ENCODE measurements around the gene SH2D1A. TPM values are rescaled to one million over a fixed set of nuclear protein-coding genes. Genes with fewer than 3 reads are reported as not detected.

Gene SH2D1A
- total and polyA plus RNA-seq, 2 donors (not counting 3 experiments of a cell fraction or from before 2014, with no cell fraction given), result not detected

DNA sequence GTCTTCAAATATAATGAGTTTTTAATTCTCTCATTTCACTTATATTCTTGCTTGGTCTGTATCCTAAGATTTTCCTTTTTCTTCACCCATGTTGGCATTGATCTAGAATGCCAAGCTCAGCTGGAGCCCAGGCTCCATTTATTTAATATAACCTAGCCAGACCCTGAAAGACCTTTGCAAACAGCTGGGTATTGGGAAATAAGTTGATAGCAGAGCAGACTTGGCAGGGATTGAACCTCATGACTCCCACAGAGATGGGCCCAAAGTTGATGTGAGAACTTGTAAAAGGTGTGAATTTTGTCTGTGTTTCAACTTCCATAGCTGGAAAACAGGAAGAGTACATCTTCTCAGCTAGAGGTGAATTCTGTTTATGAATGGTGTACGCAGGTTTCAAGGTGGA, 59.5 kb downstream of the SH2D1A start:
- H3K9ac ChIP-seq (replicated peaks; ENCODE audit: extremely low read depth, insufficient read depth, low read length), result no peak overlapping the region
- peaks cover 4% of the 10 kb centered on the region for H3K4me1 ChIP-seq (ENCODE audit: control insufficient read depth, extremely low read depth, insufficient read depth, low read length)
- no peak overlapping the region for H3K4me3 ChIP-seq (replicated peaks in 1 of 3; ENCODE audit: insufficient read depth in 1 of 3, low read depth in 1 of 3, low read length in 3 of 3)
- no peak for DNase-seq (ENCODE audit: low read depth, low spot score)
- H3K27ac ChIP-seq (ENCODE audit: insufficient read depth, low read depth, low read length), result no peak overlapping the region
- POLR2A ChIA-PET, result no interaction called here
- dilution Hi-C loops (cut with MboI; ENCODE audit: extremely low pct_ligation_motif_present, low sequenced_read_pairs), result no loop called here
- no peaks in the 10 kb centered on the region for H3K36me3 ChIP-seq (ENCODE audit: control insufficient read depth in 2 of 2, extremely low read depth in 1 of 2, insufficient read depth in 2 of 2, low read length in 2 of 2)
- CTCF ChIA-PET, result interaction anchor here (0.9 to 1.4 kb wide), 2 partner anchors 17 to 21 kb away, joined by 3 to 7 read pairs; no protein-coding TSS in a partner anchor
- intact Hi-C loops (cut with micrococcal nuclease), result loop anchor here (10.0 kb wide), 1 partner anchor 1729 kb away; no protein-coding TSS in a partner anchor
- H3K79me2 ChIP-seq (ENCODE audit: control insufficient read depth, insufficient read depth, low read length), result no peaks in the 10 kb centered on the region
- no TSS peak for BruUV-seq (replicated peaks)
- no peaks in the 10 kb centered on the region for H3K9me1 ChIP-seq (replicated peaks; ENCODE audit: control insufficient read depth, extremely low read depth, insufficient read depth, low read length)
- H4K20me1 ChIP-seq (replicated peaks; ENCODE audit: control insufficient read depth, extremely low read depth, insufficient read depth, low read length), result no peaks in the 10 kb centered on the region
- H3K4me2 ChIP-seq (ENCODE audit: insufficient read depth, low read length), result no peak overlapping the region
- no peak overlapping the region for H2AFZ ChIP-seq (ENCODE audit: low read depth, low read length)
- no peak for FAIRE-seq
- TF ChIP-seq, protein P1, sequence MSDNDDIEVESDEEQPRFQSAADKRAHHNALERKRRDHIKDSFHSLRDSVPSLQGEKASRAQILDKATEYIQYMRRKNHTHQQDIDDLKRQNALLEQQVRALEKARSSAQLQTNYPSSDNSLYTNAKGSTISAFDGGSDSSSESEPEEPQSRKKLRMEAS (IDR thresholded peaks at IDR 0.05; ENCODE audit: insufficient read depth, insufficient read length), result no peak
- TF ChIP-seq FOS (IDR thresholded peaks at IDR 0.05; ENCODE audit: borderline replicate concordance, insufficient read depth, low read length) (no peak), MYC (IDR thresholded peaks at IDR 0.05; ENCODE audit: low read depth, low read length) (no peak)
- H3K27me3 ChIP-seq (ENCODE audit: control insufficient read depth in 2 of 2, insufficient read depth in 2 of 2, low read length in 2 of 2), result no peaks in the 10 kb centered on the region
- no peaks in the 10 kb centered on the region for H3K9me3 ChIP-seq (replicated peaks; ENCODE audit: control insufficient read depth, insufficient read depth, low read length)

DNA sequence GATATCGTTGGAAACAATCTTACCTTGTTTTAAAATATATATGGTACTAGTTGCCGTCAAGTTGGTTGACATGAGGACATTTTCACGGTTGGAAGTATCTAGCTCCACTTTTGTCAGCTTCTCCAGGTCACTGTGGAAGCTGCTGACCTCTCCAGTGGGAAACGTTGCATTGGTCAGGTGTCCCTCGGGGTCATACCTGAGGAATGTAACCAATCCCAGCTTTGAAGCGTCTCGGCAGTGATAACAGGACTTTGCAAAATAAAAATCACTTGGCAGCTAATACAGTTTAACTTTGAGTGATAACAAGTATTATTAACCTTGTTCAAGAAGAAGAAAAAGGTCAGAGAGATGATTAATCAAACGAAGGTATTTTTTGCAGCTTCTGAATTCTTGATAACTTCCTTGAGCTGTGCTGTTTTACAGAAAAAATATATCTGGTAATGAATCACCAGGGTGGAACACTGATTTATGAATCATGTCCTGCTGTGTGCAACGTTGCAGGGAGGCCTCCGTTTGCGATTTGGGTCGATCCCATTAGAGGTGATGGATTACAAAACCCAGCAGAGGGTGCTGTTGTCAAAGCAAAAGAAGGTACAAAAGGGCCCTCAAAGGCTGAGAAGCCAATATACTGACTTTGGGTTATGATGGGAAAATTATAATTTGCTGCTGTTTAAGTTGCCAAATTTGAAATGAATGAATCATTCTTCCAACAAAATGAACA, 60.1 kb downstream of the SH2D1A start:
- intact Hi-C loops (cut with micrococcal nuclease), result loop anchor here (10.0 kb wide), 1 partner anchor 1728 kb away; no protein-coding TSS in a partner anchor
- Histone ChIP-seq H3K27me3 (ENCODE audit: control insufficient read depth in 2 of 2, insufficient read depth in 2 of 2, low read length in 2 of 2) (no peaks in the 10 kb centered on the region), H3K4me2 (ENCODE audit: insufficient read depth, low read length) (peak overlapping the region; percentile 31), H3K36me3 (ENCODE audit: control insufficient read depth in 2 of 2, extremely low read depth in 1 of 2, insufficient read depth in 2 of 2, low read length in 2 of 2) (no peaks in the 10 kb centered on the region), H3K27ac (ENCODE audit: insufficient read depth, low read depth, low read length) (no peak overlapping the region), H2AFZ (ENCODE audit: low read depth, low read length) (no peak overlapping the region), H3K4me3 (replicated peaks in 1 of 3; ENCODE audit: insufficient read depth in 1 of 3, low read depth in 1 of 3, low read length in 3 of 3) (no peak overlapping the region), H4K20me1 (replicated peaks; ENCODE audit: control insufficient read depth, extremely low read depth, insufficient read depth, low read length) (no peaks in the 10 kb centered on the region), H3K9me3 (replicated peaks; ENCODE audit: control insufficient read depth, insufficient read depth, low read length) (no peaks in the 10 kb centered on the region), H3K9me1 (replicated peaks; ENCODE audit: control insufficient read depth, extremely low read depth, insufficient read depth, low read length) (no peaks in the 10 kb centered on the region), H3K9ac (replicated peaks; ENCODE audit: extremely low read depth, insufficient read depth, low read length) (peak overlapping the region; percentile 3), H3K79me2 (ENCODE audit: control insufficient read depth, insufficient read depth, low read length) (no peaks in the 10 kb centered on the region), H3K4me1 (ENCODE audit: control insufficient read depth, extremely low read depth, insufficient read depth, low read length) (peaks cover 4% of the 10 kb centered on the region)
- TF ChIP-seq POLR2A (IDR thresholded peaks at IDR 0.05; ENCODE audit: low read depth, low read length), result no peak
- TF ChIP-seq JUN (IDR thresholded peaks at IDR 0.05; ENCODE audit: borderline replicate concordance, insufficient read depth, insufficient read length, low read depth), result peak; percentile 16
- TF ChIP-seq MYC (IDR thresholded peaks at IDR 0.05; ENCODE audit: low read depth, low read length), result no peak
- TF ChIP-seq, protein P2, sequence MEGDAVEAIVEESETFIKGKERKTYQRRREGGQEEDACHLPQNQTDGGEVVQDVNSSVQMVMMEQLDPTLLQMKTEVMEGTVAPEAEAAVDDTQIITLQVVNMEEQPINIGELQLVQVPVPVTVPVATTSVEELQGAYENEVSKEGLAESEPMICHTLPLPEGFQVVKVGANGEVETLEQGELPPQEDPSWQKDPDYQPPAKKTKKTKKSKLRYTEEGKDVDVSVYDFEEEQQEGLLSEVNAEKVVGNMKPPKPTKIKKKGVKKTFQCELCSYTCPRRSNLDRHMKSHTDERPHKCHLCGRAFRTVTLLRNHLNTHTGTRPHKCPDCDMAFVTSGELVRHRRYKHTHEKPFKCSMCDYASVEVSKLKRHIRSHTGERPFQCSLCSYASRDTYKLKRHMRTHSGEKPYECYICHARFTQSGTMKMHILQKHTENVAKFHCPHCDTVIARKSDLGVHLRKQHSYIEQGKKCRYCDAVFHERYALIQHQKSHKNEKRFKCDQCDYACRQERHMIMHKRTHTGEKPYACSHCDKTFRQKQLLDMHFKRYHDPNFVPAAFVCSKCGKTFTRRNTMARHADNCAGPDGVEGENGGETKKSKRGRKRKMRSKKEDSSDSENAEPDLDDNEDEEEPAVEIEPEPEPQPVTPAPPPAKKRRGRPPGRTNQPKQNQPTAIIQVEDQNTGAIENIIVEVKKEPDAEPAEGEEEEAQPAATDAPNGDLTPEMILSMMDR (IDR thresholded peaks at IDR 0.05; ENCODE audit: extremely low read depth in 1 of 2, insufficient read depth in 1 of 2, low read depth in 1 of 2, low read length in 2 of 2), result peak; percentile 27 to 42
- TF ChIP-seq, protein P1 (IDR thresholded peaks at IDR 0.05; ENCODE audit: insufficient read depth, insufficient read length), result no peak
- TF ChIP-seq GATA2 (IDR thresholded peaks at IDR 0.05; ENCODE audit: insufficient read depth, insufficient read length, low read depth, low read length), result no peak
- TF ChIP-seq FOS (IDR thresholded peaks at IDR 0.05; ENCODE audit: borderline replicate concordance, insufficient read depth, low read length), result peak; percentile 89
- peak; percentile 96 for FAIRE-seq
- DNase-seq (ENCODE audit: low read depth, low spot score), result peak; percentile 74
- CTCF ChIA-PET, result interaction anchor here (0.9 to 1.4 kb wide), 2 partner anchors 18 to 21 kb away, joined by 3 to 7 read pairs; no protein-coding TSS in a partner anchor
- dilution Hi-C loops (cut with MboI; ENCODE audit: extremely low pct_ligation_motif_present, low sequenced_read_pairs), result no loop called here
- POLR2A ChIA-PET, result no interaction called here
- BruUV-seq (replicated peaks), result no TSS peak

Data from endothelial cell of umbilical vein (primary cell).